NCI-H510A treated with DMSO at 0.1 percent for 48 hours (cell line): ENCODE data around the gene NKD2.
A peak's percentile ranks its signal among the peaks of the same experiment; 100 is the strongest.

Experiments
- DNase-seq: peaks from one replicate; lab custom pipeline; 2025; lab: John Stamatoyannopoulos, UW

The NKD2 gene

GRCh38 chr5:1029945-1030625 lies 21.5 kb downstream of the NKD2 start:
- no peak for DNase-seq

GRCh38 chr5:1030801-1031271 lies 22.2 kb downstream of the NKD2 start:
- no peak for DNase-seq

DNA sequence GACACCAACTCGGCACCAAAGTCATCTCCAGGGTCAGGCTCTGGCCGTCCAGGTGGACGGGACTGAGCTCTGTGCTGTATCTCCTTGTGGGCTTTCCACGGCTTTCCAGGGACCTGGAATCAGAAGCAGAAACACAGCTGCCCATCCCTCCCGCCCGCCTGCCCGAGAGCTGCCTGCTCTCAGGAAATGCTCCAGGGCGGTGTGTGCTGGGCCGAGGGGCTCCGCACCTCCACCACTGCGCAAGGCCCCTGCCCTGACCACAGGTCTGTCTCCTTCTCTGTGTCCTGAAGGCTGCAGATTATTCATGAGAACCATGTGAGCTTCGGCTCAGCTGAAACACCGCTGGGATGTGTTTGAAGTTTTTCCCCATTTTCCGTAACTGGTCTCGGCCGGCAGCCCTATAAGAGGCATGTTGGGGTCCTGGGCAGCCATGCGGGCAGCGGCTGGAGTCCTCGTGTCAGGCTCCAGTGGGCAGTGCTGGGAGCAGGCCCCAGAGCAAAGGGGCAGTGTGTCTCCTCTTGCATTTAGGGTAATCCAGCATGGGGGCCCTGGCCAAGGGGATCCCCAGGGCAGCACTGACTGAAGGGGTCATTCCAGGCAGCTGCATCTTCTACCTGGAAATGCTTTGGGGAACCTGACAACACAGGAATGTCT lies 22.8 kb downstream of the NKD2 start:
- DNase-seq = no peak

DNA sequence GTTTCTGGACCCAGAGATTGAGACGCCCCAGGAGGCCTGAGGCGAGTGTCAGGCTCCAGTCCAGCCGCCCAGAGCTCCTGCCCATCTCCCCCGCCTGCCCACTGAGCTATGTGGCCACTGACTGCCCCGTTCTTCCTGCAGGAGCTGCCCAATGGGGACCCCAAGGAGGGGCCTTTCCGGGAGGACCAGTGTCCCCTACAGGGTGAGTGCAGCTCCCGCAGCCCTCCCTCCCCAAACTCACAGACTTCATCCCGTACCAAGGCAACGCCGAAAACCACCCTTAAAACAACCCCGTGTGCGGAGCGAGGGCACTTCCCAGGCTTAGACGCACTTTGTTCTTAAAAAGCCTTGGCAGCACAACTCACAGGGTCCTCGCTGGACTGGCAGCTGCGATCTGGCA lies 23.4 kb downstream of the NKD2 start:
- no peak for DNase-seq

DNA sequence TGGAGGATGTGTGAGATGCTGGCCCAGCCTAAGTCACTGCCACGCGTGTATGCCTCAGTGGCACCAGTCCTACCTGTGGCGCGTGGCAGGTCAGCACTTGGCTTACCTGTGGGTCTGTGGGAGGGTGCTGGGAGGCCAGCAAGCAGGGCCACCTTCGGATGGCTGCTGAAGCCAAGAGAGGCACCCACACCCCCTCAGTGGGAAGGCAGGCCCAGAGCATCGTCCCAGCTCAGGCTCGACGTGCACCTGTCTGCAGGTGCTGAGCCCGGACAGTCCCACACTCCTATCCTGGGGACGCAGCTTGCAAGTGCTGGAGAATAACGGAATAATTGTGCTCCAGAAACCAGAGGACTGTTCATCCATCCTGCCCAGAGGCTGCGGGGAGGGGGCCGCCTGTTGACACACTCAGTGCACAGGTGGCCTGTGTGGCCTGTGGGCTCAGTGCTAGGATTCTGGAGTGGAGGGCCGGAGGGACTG lies 24.0 kb downstream of the NKD2 start:
- no peak for DNase-seq

- no peak for DNase-seq
Measured at GRCh38 chr5:1033178-1033577, 24.6 kb downstream of the NKD2 start.

- no peak for DNase-seq
Measured at GRCh38 chr5:1033606-1034420, 25.2 kb downstream of the NKD2 start.

- no peak for DNase-seq
Measured at GRCh38 chr5:1034421-1034905, 25.9 kb downstream of the NKD2 start.

GRCh38 chr5:1034986-1035385 lies 26.4 kb downstream of the NKD2 start:
- no peak for DNase-seq

DNA sequence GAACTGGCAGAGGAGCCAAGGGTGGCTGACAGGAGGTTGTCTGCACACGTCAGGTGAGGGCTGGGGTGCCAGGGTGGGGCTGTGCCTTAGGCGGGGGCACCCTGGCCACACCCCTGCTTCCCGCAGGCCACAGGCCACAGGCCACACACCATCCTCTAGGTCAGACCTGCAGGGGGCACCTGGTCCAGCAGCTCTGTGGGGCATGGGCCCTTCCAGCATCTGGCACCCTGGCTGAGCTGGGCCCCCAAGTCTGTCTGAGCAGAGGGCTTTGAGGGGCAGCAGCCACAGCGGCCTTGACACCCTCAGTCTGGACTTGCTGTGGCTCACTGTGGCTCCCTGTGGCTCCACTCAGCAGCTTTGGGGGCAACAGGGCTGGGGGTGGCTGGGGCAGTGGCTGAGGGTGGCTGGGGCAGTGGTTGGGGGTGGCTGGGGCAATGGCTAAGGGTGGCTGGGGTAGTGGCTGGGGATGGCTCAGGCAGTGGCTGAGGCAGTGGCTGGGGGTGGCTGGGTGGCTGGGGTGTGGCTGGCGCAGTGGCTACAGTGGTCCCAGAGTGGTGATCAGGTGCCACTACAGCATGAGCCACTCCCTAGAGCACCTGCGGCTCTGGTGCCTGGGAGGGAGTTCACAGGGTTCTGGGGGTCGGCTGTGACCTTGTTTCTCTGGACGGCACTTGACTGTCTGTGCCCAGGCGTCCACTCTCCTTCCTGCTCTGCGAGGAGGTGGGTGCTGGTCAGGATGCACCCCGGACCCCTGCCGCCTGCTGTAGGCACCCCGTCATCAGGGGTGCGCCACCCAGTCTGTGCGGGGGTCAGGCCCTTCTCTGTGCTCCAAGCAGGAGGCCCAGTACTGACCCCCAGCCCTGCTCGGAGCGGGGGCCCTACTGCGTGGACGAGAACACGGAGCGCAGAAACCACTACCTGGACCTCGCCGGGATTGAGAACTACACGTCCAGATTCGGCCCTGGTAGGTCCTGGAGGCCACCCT lies 27.1 kb downstream of the NKD2 start:
- no peak for DNase-seq

- no peak for DNase-seq
Measured at GRCh38 chr5:1036504-1037122, 28.0 kb downstream of the NKD2 start.

DNA sequence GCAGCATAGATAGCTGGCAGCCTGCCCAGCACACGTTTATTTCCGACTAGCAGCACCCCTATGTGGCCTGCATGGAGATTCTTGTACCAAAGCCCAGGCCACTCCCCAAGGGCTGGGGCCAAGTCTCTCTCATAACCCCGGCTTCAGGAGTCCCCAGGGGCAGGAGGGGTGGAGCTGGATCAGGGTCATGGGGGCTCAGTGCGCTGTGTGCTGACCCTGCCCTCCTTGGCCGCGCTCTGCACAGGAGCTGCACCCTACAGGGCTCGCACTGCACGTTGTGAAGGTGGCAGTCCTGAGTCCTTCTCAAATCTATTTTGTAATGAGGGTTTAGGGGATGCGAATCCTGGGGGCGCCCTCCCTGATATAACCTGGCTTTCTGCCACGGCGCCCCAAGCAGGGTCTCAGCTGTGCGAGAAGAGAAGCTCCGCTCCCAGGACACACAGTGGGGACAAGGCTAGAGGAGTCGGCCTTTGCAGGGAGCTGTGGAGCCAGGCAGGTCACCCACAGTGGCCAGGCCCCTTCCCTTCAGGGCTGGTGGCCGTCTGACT lies 28.6 kb downstream of the NKD2 start:
- peak; percentile 22 for DNase-seq

DNA sequence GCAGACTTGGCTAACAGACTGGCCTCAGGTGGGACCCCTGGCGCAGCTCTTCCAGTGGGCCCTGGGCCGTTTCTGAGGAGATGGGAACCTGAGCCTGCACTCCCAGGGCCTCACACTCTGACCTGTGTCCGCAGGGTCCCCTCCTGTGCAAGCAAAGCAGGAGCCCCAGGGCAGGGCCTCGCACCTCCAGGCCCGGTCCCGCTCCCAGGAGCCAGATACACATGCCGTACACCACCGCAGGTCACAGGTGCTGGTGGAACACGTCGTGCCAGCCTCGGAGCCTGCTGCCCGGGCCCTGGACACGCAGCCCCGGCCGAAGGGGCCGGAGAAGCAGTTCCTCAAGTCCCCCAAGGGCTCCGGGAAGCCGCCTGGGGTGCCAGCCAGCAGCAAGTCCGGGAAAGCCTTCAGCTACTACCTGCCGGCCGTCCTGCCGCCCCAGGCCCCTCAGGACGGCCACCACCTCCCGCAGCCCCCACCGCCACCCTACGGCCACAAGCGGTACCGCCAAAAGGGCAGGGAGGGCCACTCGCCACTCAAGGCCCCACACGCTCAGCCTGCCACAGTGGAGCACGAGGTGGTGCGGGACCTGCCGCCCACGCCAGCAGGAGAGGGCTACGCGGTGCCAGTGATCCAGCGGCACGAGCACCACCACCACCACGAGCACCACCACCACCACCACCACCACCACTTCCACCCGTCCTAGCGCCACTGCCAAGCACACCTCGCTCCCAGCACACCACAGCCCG lies 29.2 kb downstream of the NKD2 start:
- DNase-seq = no peak

GRCh38 chr5:1038417-1039209 lies 30.0 kb downstream of the NKD2 start:
- no peak for DNase-seq

- DNase-seq = no peak
Measured at GRCh38 chr5:1039210-1039548, 30.6 kb downstream of the NKD2 start.

GRCh38 chr5:1039706-1040260 lies 31.2 kb downstream of the NKD2 start:
- DNase-seq = no peak

DNA sequence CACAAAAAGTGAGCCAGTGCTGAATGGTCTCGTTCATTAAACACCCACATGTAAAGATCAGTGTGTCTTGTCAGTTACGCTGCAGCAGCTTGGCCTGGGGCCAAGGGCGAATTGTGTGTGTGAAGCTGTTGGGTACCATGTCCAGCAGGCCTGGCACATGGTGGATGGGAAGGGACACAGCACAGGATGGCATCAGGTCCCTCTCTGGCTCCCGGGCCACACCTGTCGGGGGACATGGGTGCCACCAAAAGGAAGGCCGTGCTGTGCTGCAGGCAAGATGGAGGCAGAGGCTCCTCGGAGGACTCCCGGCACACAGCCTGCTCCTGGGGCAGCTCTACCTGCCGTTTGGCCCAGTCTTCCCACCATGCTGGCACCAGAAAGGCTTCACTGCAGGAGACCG lies 32.0 kb downstream of the NKD2 start:
- no peak for DNase-seq

DNA sequence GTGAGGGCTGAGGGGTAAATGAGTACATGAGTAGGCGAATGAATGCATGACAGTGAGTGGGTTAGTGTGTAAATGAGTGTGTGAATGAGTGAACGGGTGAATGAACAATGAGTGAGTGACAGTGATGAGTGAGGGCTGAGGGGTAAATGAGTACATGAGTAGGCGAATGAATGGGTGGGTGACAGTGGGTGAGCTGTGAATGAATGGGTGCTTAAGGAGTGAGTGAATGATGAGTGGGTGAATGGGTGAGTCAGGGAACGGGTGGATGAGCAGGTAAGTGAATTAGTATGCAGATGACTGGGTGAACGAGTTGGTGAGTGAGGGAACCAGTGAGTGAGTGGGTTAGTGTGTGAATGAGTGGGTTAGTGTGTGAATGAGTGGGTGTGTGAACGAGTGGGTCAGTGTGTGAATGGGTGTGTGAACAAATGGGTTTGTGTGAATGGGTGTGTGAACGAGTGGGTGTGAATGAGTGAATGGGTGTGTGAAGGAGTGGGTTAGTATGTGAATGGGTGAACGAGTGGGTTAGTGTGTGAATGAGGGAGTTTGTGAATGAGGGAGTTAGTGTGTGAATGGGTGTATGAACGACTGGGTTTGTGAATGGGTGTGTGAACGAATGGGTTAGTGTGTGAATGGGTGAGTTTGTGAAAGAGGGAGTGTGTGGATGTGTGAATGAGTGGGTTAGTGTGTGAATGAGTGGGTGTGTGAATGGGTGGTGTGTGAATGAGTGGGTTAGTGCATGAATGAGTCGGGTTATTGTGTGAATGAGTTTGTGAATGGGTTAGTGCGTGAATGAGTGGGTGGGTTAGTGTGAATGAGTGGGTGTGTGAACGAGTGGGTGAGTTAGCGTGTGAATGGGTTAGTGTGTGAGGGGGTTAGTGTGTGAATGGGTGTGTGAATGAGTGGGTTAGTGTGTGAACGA lies 32.9 kb downstream of the NKD2 start:
- DNase-seq = no peak
